CD4-positive, alpha-beta T cell (primary cell): Measurements from ENCODE around the gene RPS6KA2. TPM values are rescaled to one million over a fixed set of nuclear protein-coding genes. Genes with fewer than 3 reads are reported as not detected.

Experiments
- ATAC-seq: fragments of 200-7000 bp; cut with Tn5 transposase; one replicate; pipeline ENCODE4 v1.10.0; 2022; ENCODE audit warnings: mild to moderate bottlenecking; ENCODE audit not compliant: poor library complexity
- CTCF ChIA-PET: fragments of 350-600 bp; sonication (Branson Sonifier 250); formaldehyde crosslinking; loops from one replicate; lab custom pipeline; 2021; ENCODE audit warnings: antibody characterized with exemption, inconsistent platforms; lab: Charles Lee
- POLR2A ChIA-PET: fragments of 350-600 bp; sonication (Branson Sonifier 250); formaldehyde crosslinking; loops from one replicate; lab custom pipeline; 2021; ENCODE audit warnings: antibody characterized with exemption, inconsistent platforms; lab: Charles Lee
- DNase-seq, 14 experiments: peaks; one replicate each; pipeline ENCODE4 v3.0.0-alpha.2; 2013 to 2020; ENCODE audit warnings: mixed read lengths in 2 of 14
- H3K27ac ChIP-seq, 2 donors: one replicate each; pipeline versions ENCODE4 v1.5.1 to v1.7.0; 2013; ENCODE audit warnings: low read length in 2 of 2, low read depth in 1 of 2, mild to moderate bottlenecking in 1 of 2
- H3K27me3 ChIP-seq, 2 experiments: 1 replicate in 1 of 2; 2 replicates in 1 of 2; pipeline versions ENCODE4 v1.6.1 to v1.7.0; 2013; ENCODE audit warnings: low read length in 2 of 2, control low read depth in 1 of 2, mild to moderate bottlenecking in 1 of 2, moderate library complexity in 1 of 2; ENCODE audit not compliant: insufficient read depth in 2 of 2, control insufficient read depth in 1 of 2
- H3K36me3 ChIP-seq: one replicate; pipeline ENCODE4 v1.6.1; 2013; ENCODE audit warnings: low read length, control low read depth; ENCODE audit not compliant: insufficient read depth
- H3K4me1 ChIP-seq: one replicate; pipeline ENCODE4 v1.6.1; 2013; ENCODE audit warnings: low read length, control low read depth; ENCODE audit not compliant: insufficient read depth
- H3K4me3 ChIP-seq: one replicate; pipeline ENCODE4 v1.5.1; 2013; ENCODE audit warnings: mild to moderate bottlenecking, low read length, moderate library complexity
- H3K9me3 ChIP-seq, 2 experiments: 1 replicate in 1 of 2; 2 replicates in 1 of 2; pipeline versions ENCODE4 v1.6.1 to v1.7.0; 2013; ENCODE audit warnings: low read length in 2 of 2, mild to moderate bottlenecking in 2 of 2, control low read depth in 1 of 2, moderate library complexity in 1 of 2; ENCODE audit not compliant: control insufficient read depth in 1 of 2, insufficient read depth in 1 of 2
- H3K27ac Mint-ChIP-seq: one replicate; pipeline ENCODE4 v1.8.0; 2020; ENCODE audit warnings: mixed read lengths
- H3K27me3 Mint-ChIP-seq: one replicate; pipeline ENCODE4 v1.8.0; 2021; ENCODE audit warnings: mixed read lengths
- H3K36me3 Mint-ChIP-seq: one replicate; pipeline ENCODE4 v1.8.0; 2021; ENCODE audit warnings: low read depth, mixed read lengths
- H3K4me1 Mint-ChIP-seq: one replicate; pipeline ENCODE4 v1.8.0; 2021; ENCODE audit warnings: low read depth, mixed read lengths
- H3K4me3 Mint-ChIP-seq: one replicate; pipeline ENCODE4 v1.8.0; 2020; ENCODE audit warnings: mild to moderate bottlenecking, mixed read lengths
- H3K9me3 Mint-ChIP-seq: one replicate; pipeline ENCODE4 v1.8.0; 2020; ENCODE audit warnings: mixed read lengths
- CTCF ChIP-seq: fragments of 200-600 bp; IDR thresholded peaks from one replicate; pipeline ENCODE4 v1.8.0; 2022; ENCODE audit warnings: antibody characterized with exemption, mild to moderate bottlenecking
- intact Hi-C, 2 experiments: fragments of 100-400 bp; cut with DNase I in 1 of 2; cut with micrococcal nuclease in 1 of 2; formaldehyde crosslinking; loops; one replicate each; pipeline versions ENCODE4 v1.15.1 to v1.9.0; 2023 to 2025; cut with DNase I, micrococcal nuclease
- total RNA-seq, 174 experiments: library from RNA in 2 of 174; stranded (reverse) in 2 of 174; gene quantifications; one replicate each; pipeline ENCODE4 v1.2.3 and lab custom pipeline; 2021 to 2026

RPS6KA2 gene
- total RNA-seq, 2 experiments from 2014 or later = 5.6 to 6.2 TPM

- H3K27ac Mint-ChIP-seq = peak overlapping the region; percentile 95
- H3K4me1 Mint-ChIP-seq = peaks cover 21% of the 10 kb centered on the region
- CTCF ChIA-PET = interaction anchor here (1.5 to 1.6 kb wide), 2 partner anchors 107 to 140 kb away, joined by 3 to 5 read pairs; no protein-coding TSS in a partner anchor
- peak; percentile 63 to 96 (median 77) for DNase-seq
- POLR2A ChIA-PET = interaction anchor here (0.7 to 3.0 kb wide), 10 partner anchors 17 to 467 kb away, joined by 3 to 21 read pairs (median 5); partner anchors contain the start of genes RPS6KA2 and SFT2D1
- Histone ChIP-seq H3K36me3 (no peaks in the 10 kb centered on the region), H3K27me3 (no peaks in the 10 kb centered on the region), H3K4me3 (peak overlapping the region; percentile 28), H3K4me1 (peaks cover 36% of the 10 kb centered on the region), H3K9me3 (peaks cover 0 to 12% of the 10 kb centered on the region in 2 experiments), H3K27ac (peak overlapping the region; percentile 74 to 85)
- ATAC-seq = peak; percentile 95
- H3K27me3 Mint-ChIP-seq = no peaks in the 10 kb centered on the region
- peak overlapping the region; percentile 55 for H3K4me3 Mint-ChIP-seq
- peaks cover 16% of the 10 kb centered on the region for H3K36me3 Mint-ChIP-seq
- TF ChIP-seq CTCF = no peak
- intact Hi-C loops = loop anchor here (1.0 to 5.0 kb wide), 2 partner anchors 71 to 139 kb away; partner anchors contain the start of gene RPS6KA2 (in 2 of the 2)
- peaks cover 2% of the 10 kb centered on the region for H3K9me3 Mint-ChIP-seq
Measured at GRCh38 chr6:166488076-166488685, 138.9 kb downstream of the RPS6KA2 start.

GRCh38 chr6:166487148-166487547 lies 139.9 kb downstream of the RPS6KA2 start:
- no peak overlapping the region for H3K4me3 ChIP-seq

GRCh38 chr6:166486536-166486880 lies 140.5 kb downstream of the RPS6KA2 start:
- Mint-ChIP-seq H3K27me3 (no peaks in the 10 kb centered on the region), H3K27ac (peak overlapping the region; percentile 95), H3K36me3 (peaks cover 20% of the 10 kb centered on the region), H3K9me3 (peaks cover 2% of the 10 kb centered on the region), H3K4me1 (peaks cover 21% of the 10 kb centered on the region), H3K4me3 (no peak overlapping the region)
- Histone ChIP-seq H3K27ac (no peak overlapping the region), H3K27me3 (no peaks in the 10 kb centered on the region), H3K4me3 (no peak overlapping the region), H3K4me1 (peaks cover 36% of the 10 kb centered on the region), H3K9me3 (peaks cover 0 to 12% of the 10 kb centered on the region in 2 experiments), H3K36me3 (no peaks in the 10 kb centered on the region)
- ATAC-seq = no peak
- no peak for DNase-seq
- POLR2A ChIA-PET = interaction anchor here (2.1 kb wide), 1 partner anchor 69 kb away, joined by 7 read pairs; no protein-coding TSS in a partner anchor
- CTCF ChIA-PET = no interaction called here
- TF ChIP-seq CTCF = no peak
- intact Hi-C loops = loop anchor here (5.0 kb wide), 1 partner anchor 141 kb away; the partner anchor contains the start of gene RPS6KA2 (in 2 of the 2)

More at GRCh38 chr6:166487148-166487547, 139.9 kb downstream of the RPS6KA2 start:
- H3K4me1 ChIP-seq = peaks cover 36% of the 10 kb centered on the region
- no peaks in the 10 kb centered on the region for H3K36me3 ChIP-seq
- Mint-ChIP-seq H3K27me3 (no peaks in the 10 kb centered on the region), H3K9me3 (peaks cover 2% of the 10 kb centered on the region), H3K27ac (peak overlapping the region; percentile 95), H3K4me1 (peaks cover 21% of the 10 kb centered on the region), H3K36me3 (peaks cover 20% of the 10 kb centered on the region), H3K4me3 (peak overlapping the region; percentile 55)
- H3K27ac ChIP-seq = peak overlapping the region; percentile 74 to 85
- no peaks in the 10 kb centered on the region for H3K27me3 ChIP-seq
- intact Hi-C loops = loop anchor here (5.0 kb wide), 1 partner anchor 140 kb away; the partner anchor contains the start of gene RPS6KA2 (in 2 of the 2)
- POLR2A ChIA-PET = interaction anchor here (0.7 to 3.0 kb wide), 6 partner anchors 18 to 145 kb away, joined by 3 to 21 read pairs (median 6); partner anchors contain the start of genes RPS6KA2 and SFT2D1
- DNase-seq (peak in 1 of 14 experiments; percentile 31), ATAC-seq (no peak)
- CTCF ChIA-PET = interaction anchor here (1.6 kb wide), 1 partner anchor 106 kb away, joined by 5 read pairs; no protein-coding TSS in a partner anchor
- H3K9me3 ChIP-seq = peaks cover 0 to 12% of the 10 kb centered on the region in 2 experiments
- no peak for TF ChIP-seq CTCF
